ENCODE results near the gene ALPI. TPM values are rescaled to one million over a fixed set of nuclear protein-coding genes. Genes with fewer than 3 reads are reported as not detected.
"Not testable (repeated sequence)": the region's sequence is repeated elsewhere in the genome, so short reads cannot be mapped to it uniquely, and the experiment has no call there.

Gene ALPI
- total and polyA plus RNA-seq, 9 of the 15 experiments (the other 6 are each of a cell fraction or from before 2014, with no cell fraction given) = not detected

GRCh38 chr2:232445149-232445885 is 10.6 kb upstream of the ALPI start:
- H3K9me1 ChIP-seq (ENCODE audit: control insufficient read depth, insufficient read depth, low read length); H3K79me2 ChIP-seq (ENCODE audit: control insufficient read depth, insufficient read depth, low read length); H3K27me3 ChIP-seq (ENCODE audit: control insufficient read depth in 2 of 2, insufficient read depth in 2 of 2, low read length in 2 of 2); ATAC-seq; BruUV-seq (replicated peaks); H3K27ac ChIP-seq (ENCODE audit: extremely low read depth, low read depth, low read length); POLR2A ChIA-PET; H3K4me2 ChIP-seq (ENCODE audit: insufficient read depth, low read length); FAIRE-seq; CTCF ChIA-PET (ENCODE audit: low intra/inter-chr PET ratio); H3K36me3 ChIP-seq (ENCODE audit: control insufficient read depth, insufficient read depth, low read length); H3K4me3 ChIP-seq; H3K9me3 ChIP-seq (replicated peaks; ENCODE audit: control insufficient read depth, insufficient read depth, low read depth, low read length); H2AFZ ChIP-seq (ENCODE audit: low read depth, low read length); in situ Hi-C loops (cut with MboI); DNase-seq (ENCODE audit: extremely low read depth in 1 of 4, low spot score in 3 of 4); H3K9ac ChIP-seq (ENCODE audit: insufficient read depth in 1 of 2, low read depth in 2 of 2, low read length in 2 of 2); H4K20me1 ChIP-seq (replicated peaks; ENCODE audit: control insufficient read depth, insufficient read depth, low read length): not testable (repeated sequence)
- intact Hi-C loops (cut with micrococcal nuclease) = loop anchor here (5.0 kb wide), 1 partner anchor 77 kb away; the partner anchor contains the start of gene PRSS56
- H3K4me1 ChIP-seq (replicated peaks in 1 of 2; ENCODE audit: control insufficient read depth in 2 of 2, insufficient read depth in 2 of 2, low read length in 2 of 2) = peaks cover 0 to 12% of the 10 kb centered on the region in 2 experiments; a peak in 2 of 5 replicates
- 23% methylated on average over 5 of the region's 29 CpGs for WGBS (ENCODE audit: insufficient coverage, low coverage, missing lambda C conversion rate)

- POLR2A ChIA-PET = interaction anchor here (0.5 kb wide), 1 partner anchor 1062 kb away, joined by 3 read pairs; no protein-coding TSS in a partner anchor
Observed at GRCh38 chr2:232446266-232446777, 9.6 kb upstream of the ALPI start.

More at GRCh38 chr2:232446266-232446777, 9.6 kb upstream of the ALPI start:
- no CpG with 5 or more reads among the region's 9 CpGs for WGBS (ENCODE audit: insufficient coverage, low coverage, missing lambda C conversion rate)
- H3K27me3 ChIP-seq (ENCODE audit: control insufficient read depth in 2 of 2, insufficient read depth in 2 of 2, low read length in 2 of 2); H3K4me3 ChIP-seq; H3K9ac ChIP-seq (ENCODE audit: insufficient read depth in 1 of 2, low read depth in 2 of 2, low read length in 2 of 2); H3K27ac ChIP-seq (ENCODE audit: extremely low read depth, low read depth, low read length); H3K79me2 ChIP-seq (ENCODE audit: control insufficient read depth, insufficient read depth, low read length); H3K9me3 ChIP-seq (replicated peaks; ENCODE audit: control insufficient read depth, insufficient read depth, low read depth, low read length); H3K36me3 ChIP-seq (ENCODE audit: control insufficient read depth, insufficient read depth, low read length); H4K20me1 ChIP-seq (replicated peaks; ENCODE audit: control insufficient read depth, insufficient read depth, low read length); H3K4me2 ChIP-seq (ENCODE audit: insufficient read depth, low read length); H2AFZ ChIP-seq (ENCODE audit: low read depth, low read length); H3K9me1 ChIP-seq (ENCODE audit: control insufficient read depth, insufficient read depth, low read length); DNase-seq (ENCODE audit: extremely low read depth in 1 of 4, low spot score in 3 of 4); FAIRE-seq; in situ Hi-C loops (cut with MboI); BruUV-seq (replicated peaks): not testable (repeated sequence)
- intact Hi-C loops (cut with micrococcal nuclease) = loop anchor here (5.0 kb wide), 1 partner anchor 76 kb away; the partner anchor contains the start of gene PRSS56
- peak; percentile 85 for ATAC-seq
- CTCF ChIA-PET (ENCODE audit: low intra/inter-chr PET ratio) = interaction anchor here (1.1 kb wide), 1 partner anchor 76 kb away, joined by 4 read pairs; no protein-coding TSS in a partner anchor
- peaks cover 0 to 12% of the 10 kb centered on the region in 2 experiments; a peak in 2 of 5 replicates for H3K4me1 ChIP-seq (replicated peaks in 1 of 2; ENCODE audit: control insufficient read depth in 2 of 2, insufficient read depth in 2 of 2, low read length in 2 of 2)

Data from K562 (cell line).